MV-4-11 (cell line): Measurements from ENCODE around the gene RBP2.

ENCODE experiments used
- DNase-seq: peaks from one replicate; lab custom pipeline; 2025; lab: John Stamatoyannopoulos, UW

RBP2 gene

GRCh38 chr3:139481116-139481515 lies 4.8 kb upstream of the RBP2 start:
- DNase-seq, result no peak

DNA sequence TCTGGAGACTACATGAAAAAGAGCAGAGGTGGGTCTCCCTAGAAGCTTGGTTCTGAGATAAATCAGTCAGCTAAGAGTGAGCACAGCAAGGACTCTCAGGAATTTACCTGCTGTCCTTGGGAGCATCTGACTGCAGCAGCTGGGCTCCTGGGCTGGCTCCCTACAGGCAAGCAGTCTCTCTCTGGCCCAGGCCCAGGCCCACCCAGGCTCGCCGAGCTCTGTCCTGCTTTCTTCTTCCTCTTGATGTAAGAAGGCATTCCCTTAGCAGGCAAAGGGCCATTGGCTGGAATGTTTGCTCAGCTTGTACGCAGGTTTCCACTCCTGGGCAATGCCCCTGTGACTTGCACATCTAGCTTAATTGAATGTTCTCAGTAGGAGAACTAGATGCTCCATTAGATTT lies 4.3 kb upstream of the RBP2 start:
- DNase-seq, result no peak

DNA sequence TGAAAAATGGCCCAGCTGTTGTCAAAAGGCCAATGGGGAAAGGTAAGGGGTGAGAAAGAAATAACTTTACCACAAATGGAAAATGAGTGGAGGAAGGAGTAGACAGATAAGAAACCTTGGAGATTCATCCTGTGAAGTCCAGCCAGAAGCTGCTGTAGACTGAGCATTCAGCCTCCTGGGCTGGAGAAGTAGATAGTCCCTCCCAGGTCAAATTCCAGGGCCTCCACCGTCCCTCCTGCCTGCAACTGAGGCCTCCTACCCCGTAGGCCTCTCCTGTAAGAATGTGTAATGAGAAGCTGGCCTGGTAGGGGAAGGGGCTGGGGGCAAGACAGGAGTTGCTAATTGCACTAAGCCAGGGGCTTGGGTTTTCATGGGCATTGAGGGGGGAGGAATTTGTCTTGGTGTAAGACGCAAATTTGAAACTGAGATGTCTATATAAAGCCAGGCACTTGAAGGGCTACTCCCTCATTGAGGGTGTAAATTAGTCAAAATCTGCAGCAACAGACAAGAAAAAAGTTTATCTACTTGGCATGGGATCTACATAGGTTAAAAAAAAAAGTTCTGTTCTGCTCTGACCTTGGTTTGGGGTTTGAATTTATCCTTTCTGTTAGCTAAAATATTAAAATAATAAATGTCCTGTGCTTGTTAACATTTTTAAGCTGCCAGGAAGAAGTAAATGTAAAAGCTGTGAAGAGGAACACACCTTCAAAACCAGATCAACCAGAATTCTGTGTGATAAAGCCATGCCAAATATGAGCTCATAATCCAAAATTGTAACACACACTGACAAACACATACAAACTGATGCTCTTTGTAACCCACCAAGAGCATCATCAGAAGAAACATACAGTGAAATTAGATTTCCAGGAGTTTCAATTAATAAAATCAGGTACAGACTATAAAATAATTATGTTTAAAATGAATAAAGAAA lies 1.7 kb upstream of the RBP2 start:
- no peak for DNase-seq

GRCh38 chr3:139473155-139473771 lies 3.1 kb downstream of the RBP2 start:
- DNase-seq, result peak; percentile 65

GRCh38 chr3:139472380-139473010 lies 3.8 kb downstream of the RBP2 start:
- DNase-seq, result peak; percentile 9

DNA sequence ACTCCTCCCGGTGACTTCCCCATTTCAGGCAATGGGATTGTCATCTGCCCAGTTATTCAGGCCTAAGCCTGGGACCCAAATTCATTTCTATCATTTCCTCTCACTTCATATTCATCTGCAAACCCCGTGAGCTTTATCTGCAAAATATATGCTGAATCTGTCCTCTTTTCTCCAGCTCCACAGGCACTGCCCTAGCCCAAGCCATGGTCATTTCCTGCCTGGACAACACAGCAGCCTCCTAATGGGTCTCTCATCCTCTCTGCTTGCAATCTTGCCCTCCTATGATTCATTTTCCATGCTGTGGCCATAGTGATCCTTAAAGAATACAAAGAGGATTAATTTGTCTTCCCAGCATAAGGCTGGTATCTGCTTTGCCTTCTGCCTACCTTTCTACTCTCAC lies 6.1 kb downstream of the RBP2 start:
- DNase-seq, result no peak

DNA sequence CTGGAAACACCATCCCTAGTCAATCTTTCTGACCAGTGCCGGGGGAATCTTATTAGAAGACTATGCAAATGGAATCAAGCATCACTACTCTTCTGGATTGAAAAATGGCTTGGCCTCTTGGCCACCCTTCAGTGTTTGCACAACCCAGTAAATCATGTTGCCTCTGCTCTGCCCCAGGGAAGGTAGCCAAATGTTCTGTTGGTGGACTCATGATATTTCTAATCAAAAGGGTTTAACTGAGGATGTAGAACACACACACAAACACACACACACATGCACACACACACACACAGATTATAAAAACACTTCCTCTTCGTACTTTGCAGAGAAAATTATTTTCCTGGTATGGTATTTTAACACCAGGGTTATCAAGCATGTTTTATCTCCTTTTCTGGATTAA lies 7.9 kb downstream of the RBP2 start:
- DNase-seq, result no peak

GRCh38 chr3:139466360-139466759 lies 10.0 kb downstream of the RBP2 start:
- no peak for DNase-seq

- DNase-seq, result no peak
Observed at GRCh38 chr3:139465636-139466035, 10.7 kb downstream of the RBP2 start.

- no peak for DNase-seq
Observed at GRCh38 chr3:139463466-139463865, 12.8 kb downstream of the RBP2 start.

- DNase-seq, result no peak
Observed at GRCh38 chr3:139460529-139460928, 15.8 kb downstream of the RBP2 start.

- no peak for DNase-seq
Observed at GRCh38 chr3:139460076-139460475, 16.2 kb downstream of the RBP2 start.

GRCh38 chr3:139458348-139458747 lies 18.0 kb downstream of the RBP2 start:
- no peak for DNase-seq

DNA sequence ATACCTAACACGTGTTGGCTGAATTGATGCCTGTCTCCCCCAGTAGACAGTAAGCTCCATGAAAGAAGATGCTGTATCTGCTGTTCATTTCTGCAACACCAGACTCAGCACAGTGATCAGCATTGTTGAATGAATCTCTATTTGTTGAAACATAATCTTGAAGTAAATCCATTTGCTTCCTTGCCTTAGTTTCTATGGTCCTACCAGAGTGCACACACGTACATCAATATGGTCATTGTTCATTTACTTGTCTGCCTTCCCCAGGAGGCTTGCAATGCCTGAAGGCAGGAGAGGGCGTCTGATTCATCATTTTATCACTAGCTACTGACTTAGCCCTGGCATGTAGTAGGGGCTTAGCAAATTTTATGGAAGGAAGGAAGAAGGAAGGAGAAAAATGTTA lies 19.2 kb downstream of the RBP2 start:
- no peak for DNase-seq

- no peak for DNase-seq
Observed at GRCh38 chr3:139456386-139456785, 19.9 kb downstream of the RBP2 start.

DNA sequence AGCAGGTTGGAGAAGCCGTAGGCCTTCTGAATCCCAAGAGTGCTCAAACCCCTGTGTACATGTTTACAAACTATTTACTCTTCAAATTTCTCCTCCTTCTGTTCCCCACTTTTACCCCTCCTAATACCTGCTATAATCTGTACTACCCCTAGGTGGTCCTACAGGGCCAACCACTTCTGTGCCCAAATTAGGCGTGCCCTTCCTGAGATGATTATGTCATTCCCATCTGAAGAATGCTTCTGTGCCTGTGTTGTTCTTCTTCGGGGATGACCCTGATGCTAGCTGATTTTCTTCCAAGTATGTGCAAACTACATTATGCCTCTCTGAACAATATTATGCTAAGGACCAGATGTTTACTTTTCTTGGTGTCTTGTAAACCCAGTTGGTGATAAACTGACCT lies 20.5 kb downstream of the RBP2 start:
- DNase-seq, result no peak

DNA sequence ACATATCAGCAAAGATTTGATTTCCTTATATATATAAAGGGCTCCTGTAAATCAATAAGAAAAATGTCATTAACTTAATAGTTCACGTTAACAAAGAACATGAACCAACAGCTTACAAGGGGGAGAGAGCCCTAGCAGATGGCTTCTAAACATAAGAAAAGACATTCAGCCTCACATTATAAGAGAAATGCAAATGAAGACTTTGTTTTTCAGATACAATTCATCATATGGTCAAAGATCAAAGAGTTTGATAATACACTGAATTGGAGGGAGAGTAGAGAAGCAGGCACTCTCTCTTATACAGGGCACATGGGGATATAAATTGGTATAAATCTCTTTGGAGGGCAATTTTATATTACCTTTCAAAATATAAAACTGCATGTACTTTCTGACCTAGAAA lies 21.1 kb downstream of the RBP2 start:
- DNase-seq, result no peak

DNA sequence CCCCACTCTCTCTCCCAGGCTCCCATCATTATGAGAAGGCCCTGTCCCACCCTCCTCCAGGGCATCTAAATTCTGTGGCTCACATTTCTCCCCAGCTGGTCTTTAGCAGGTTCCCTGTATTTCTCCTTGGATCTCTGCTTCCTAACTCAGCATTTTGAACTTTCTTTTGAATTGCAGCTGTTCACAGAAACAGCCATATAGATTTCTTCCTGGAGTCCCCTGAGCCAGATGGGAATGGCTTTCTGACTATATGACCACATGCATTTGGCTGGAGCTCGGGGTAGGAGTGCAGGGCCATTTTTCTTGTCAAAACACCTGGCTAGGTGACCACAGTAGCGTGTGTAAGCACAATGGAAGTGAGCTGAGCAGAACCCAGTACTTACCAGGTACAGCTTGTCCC lies 22.0 kb downstream of the RBP2 start:
- DNase-seq, result no peak

- DNase-seq, result no peak
Observed at GRCh38 chr3:139450159-139450558, 26.2 kb downstream of the RBP2 start.

- no peak for DNase-seq
Observed at GRCh38 chr3:139449566-139449965, 26.8 kb downstream of the RBP2 start.

DNA sequence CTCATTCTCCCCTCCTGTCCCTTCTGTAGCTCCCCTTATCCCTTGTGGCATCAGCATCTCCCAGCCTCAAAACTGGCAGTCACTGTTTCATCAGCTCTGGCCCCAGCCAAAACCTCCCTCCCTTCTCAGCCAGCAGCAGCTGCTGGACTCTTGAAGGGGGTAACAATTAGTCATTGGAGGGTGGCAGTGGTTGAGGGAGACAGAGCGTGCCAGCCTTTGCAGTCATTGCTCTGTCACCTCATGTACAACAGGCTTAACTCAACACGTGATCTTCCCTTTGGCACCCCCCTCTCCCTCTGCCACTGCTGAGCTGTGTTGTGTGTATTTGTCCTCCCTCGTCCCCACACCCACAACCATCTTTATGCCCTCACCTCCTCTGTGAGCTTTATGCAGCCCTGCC lies 28.2 kb downstream of the RBP2 start:
- DNase-seq, result no peak

GRCh38 chr3:139447486-139447885 lies 28.8 kb downstream of the RBP2 start:
- no peak for DNase-seq

DNA sequence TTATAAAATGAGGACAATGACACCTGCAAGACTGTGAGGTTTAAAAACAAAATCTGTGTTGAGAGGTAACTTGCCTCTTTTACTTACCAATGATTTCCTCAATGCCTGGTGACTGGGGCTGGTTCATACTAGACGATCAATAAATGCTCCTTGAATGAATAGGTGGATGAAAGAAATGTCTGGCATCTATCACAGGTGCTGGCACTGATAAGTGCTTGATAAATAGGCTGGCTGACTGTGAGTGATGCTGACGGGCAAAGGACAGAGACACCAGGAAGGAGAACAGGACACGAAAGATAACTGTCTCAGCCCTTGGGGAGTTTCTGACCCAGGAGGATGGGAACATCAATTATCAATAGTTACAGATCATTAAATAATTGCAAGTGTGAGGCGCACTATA lies 31.9 kb downstream of the RBP2 start:
- DNase-seq, result no peak
